SK-N-SH (cell line): Measurements from ENCODE around the gene HDAC7.

ENCODE experiments used
- CHD2 ChIP-seq: fragments of 150-350 bp; IDR thresholded peaks from 2 replicates; pipeline ENCODE4 v1.6.1; 2018; ENCODE audit warnings: low read length; ENCODE audit not compliant: partially characterized antibody
- EP300 ChIP-seq, 2 experiments: IDR thresholded peaks; 2 replicates each; pipeline versions ENCODE4 v1.4.0 to v1.6.1; 2012; ENCODE audit warnings: borderline replicate concordance in 1 of 2, low read depth in 1 of 2, low read length in 1 of 2
- EZH2phosphoT487 ChIP-seq: fragments of 200-600 bp; sonication (generic); IDR thresholded peaks from 2 replicates; pipeline ENCODE4 v1.6.1; 2017; ENCODE audit warnings: low read depth, mixed run types, mild to moderate bottlenecking, antibody characterized with exemption, moderate library complexity, borderline replicate concordance
- FOXM1 ChIP-seq: IDR thresholded peaks from 2 replicates; pipeline ENCODE4 v1.4.0; 2012; ENCODE audit warnings: low read depth, mild to moderate bottlenecking
- GATA2 ChIP-seq: sonication (generic); formaldehyde crosslinking; IDR thresholded peaks from 2 replicates; pipeline ENCODE4 v1.5.0; 2020; ENCODE audit warnings: mild to moderate bottlenecking, missing genetic modification reagents
- POLR2AphosphoS5 ChIP-seq: IDR thresholded peaks from 2 replicates; pipeline ENCODE4 v1.6.1; 2012; ENCODE audit warnings: low read depth, low read length
- RCOR1 ChIP-seq: fragments of 150-350 bp; IDR thresholded peaks from 2 replicates; pipeline ENCODE4 v1.6.1; 2017; ENCODE audit warnings: antibody characterized with exemption, low read length
- TF ChIP-seq, protein P1 (sequence below): fragments of 200-600 bp; sonication (generic); IDR thresholded peaks from 2 replicates; pipeline ENCODE4 v1.6.1; 2017; ENCODE audit warnings: antibody characterized with exemption, mild to moderate bottlenecking, moderate library complexity
- TF ChIP-seq, protein P2 (sequence below): IDR thresholded peaks from 2 replicates; pipeline ENCODE4; 2012
- TF ChIP-seq, protein P3 (sequence below): IDR thresholded peaks from 2 replicates; pipeline ENCODE4 v1.4.0; 2012; ENCODE audit warnings: low read depth, borderline replicate concordance
- TF ChIP-seq, protein P4 (sequence below): IDR thresholded peaks from 2 replicates; pipeline ENCODE4 v1.4.0; 2012; ENCODE audit warnings: low read depth
- TF ChIP-seq, protein P5 (sequence below): IDR thresholded peaks from 2 replicates; pipeline ENCODE4 v1.6.1; 2012; ENCODE audit warnings: mild to moderate bottlenecking, low read depth, low read length, moderate library complexity

DNA sequence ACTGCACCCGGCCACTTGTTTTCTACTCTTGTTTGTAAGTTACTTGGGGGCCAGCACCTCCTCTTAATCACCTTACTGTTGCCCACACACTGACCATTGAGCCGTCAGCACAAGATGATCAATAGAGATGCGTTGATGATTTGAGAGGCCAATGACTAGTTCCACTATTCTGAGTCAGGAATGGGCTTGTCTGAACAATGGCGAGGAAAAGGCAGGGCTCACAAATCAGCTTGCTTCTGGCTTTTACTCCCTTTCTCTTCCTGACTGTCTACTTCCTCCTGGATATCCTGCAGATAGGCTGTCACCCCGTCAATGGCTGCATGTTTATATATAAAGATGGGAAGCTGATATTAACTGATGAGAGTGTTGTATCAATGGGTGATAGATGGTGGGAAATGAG, 29.1 kb upstream of the HDAC7 start:
- no peak for TF ChIP-seq POLR2AphosphoS5
- TF ChIP-seq, protein P1, sequence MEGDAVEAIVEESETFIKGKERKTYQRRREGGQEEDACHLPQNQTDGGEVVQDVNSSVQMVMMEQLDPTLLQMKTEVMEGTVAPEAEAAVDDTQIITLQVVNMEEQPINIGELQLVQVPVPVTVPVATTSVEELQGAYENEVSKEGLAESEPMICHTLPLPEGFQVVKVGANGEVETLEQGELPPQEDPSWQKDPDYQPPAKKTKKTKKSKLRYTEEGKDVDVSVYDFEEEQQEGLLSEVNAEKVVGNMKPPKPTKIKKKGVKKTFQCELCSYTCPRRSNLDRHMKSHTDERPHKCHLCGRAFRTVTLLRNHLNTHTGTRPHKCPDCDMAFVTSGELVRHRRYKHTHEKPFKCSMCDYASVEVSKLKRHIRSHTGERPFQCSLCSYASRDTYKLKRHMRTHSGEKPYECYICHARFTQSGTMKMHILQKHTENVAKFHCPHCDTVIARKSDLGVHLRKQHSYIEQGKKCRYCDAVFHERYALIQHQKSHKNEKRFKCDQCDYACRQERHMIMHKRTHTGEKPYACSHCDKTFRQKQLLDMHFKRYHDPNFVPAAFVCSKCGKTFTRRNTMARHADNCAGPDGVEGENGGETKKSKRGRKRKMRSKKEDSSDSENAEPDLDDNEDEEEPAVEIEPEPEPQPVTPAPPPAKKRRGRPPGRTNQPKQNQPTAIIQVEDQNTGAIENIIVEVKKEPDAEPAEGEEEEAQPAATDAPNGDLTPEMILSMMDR = no peak
- TF ChIP-seq, protein P2, sequence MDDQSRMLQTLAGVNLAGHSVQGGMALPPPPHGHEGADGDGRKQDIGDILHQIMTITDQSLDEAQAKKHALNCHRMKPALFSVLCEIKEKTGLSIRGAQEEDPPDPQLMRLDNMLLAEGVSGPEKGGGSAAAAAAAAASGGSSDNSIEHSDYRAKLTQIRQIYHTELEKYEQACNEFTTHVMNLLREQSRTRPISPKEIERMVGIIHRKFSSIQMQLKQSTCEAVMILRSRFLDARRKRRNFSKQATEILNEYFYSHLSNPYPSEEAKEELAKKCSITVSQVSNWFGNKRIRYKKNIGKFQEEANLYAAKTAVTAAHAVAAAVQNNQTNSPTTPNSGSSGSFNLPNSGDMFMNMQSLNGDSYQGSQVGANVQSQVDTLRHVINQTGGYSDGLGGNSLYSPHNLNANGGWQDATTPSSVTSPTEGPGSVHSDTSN = no peak
- no peak for TF ChIP-seq EP300 (IDR thresholded peaks at IDR 0.05; ENCODE audit: borderline replicate concordance in 1 of 2, low read depth in 1 of 2, low read length in 1 of 2)
- TF ChIP-seq CHD2 = no peak
- TF ChIP-seq RCOR1 = no peak
- TF ChIP-seq FOXM1 = no peak
- TF ChIP-seq GATA2 (CRISPR knock-in tag) = no peak
- no peak for TF ChIP-seq EZH2phosphoT487
- TF ChIP-seq, protein P3, sequence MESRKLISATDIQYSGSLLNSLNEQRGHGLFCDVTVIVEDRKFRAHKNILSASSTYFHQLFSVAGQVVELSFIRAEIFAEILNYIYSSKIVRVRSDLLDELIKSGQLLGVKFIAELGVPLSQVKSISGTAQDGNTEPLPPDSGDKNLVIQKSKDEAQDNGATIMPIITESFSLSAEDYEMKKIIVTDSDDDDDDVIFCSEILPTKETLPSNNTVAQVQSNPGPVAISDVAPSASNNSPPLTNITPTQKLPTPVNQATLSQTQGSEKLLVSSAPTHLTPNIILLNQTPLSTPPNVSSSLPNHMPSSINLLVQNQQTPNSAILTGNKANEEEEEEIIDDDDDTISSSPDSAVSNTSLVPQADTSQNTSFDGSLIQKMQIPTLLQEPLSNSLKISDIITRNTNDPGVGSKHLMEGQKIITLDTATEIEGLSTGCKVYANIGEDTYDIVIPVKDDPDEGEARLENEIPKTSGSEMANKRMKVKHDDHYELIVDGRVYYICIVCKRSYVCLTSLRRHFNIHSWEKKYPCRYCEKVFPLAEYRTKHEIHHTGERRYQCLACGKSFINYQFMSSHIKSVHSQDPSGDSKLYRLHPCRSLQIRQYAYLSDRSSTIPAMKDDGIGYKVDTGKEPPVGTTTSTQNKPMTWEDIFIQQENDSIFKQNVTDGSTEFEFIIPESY = no peak
- TF ChIP-seq, protein P4, sequence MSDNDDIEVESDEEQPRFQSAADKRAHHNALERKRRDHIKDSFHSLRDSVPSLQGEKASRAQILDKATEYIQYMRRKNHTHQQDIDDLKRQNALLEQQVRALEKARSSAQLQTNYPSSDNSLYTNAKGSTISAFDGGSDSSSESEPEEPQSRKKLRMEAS = no peak
- TF ChIP-seq, protein P5, sequence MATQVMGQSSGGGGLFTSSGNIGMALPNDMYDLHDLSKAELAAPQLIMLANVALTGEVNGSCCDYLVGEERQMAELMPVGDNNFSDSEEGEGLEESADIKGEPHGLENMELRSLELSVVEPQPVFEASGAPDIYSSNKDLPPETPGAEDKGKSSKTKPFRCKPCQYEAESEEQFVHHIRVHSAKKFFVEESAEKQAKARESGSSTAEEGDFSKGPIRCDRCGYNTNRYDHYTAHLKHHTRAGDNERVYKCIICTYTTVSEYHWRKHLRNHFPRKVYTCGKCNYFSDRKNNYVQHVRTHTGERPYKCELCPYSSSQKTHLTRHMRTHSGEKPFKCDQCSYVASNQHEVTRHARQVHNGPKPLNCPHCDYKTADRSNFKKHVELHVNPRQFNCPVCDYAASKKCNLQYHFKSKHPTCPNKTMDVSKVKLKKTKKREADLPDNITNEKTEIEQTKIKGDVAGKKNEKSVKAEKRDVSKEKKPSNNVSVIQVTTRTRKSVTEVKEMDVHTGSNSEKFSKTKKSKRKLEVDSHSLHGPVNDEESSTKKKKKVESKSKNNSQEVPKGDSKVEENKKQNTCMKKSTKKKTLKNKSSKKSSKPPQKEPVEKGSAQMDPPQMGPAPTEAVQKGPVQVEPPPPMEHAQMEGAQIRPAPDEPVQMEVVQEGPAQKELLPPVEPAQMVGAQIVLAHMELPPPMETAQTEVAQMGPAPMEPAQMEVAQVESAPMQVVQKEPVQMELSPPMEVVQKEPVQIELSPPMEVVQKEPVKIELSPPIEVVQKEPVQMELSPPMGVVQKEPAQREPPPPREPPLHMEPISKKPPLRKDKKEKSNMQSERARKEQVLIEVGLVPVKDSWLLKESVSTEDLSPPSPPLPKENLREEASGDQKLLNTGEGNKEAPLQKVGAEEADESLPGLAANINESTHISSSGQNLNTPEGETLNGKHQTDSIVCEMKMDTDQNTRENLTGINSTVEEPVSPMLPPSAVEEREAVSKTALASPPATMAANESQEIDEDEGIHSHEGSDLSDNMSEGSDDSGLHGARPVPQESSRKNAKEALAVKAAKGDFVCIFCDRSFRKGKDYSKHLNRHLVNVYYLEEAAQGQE = no peak
